Mesenchymal stem cell (in vitro differentiated cells and primary cell): Measurements from ENCODE around the gene SLC25A39.

Source experiments
- DNase-seq: peaks from one replicate; pipeline ENCODE4 v3.0.0-alpha.2; 2013
- H2AFZ ChIP-seq: one replicate; pipeline ENCODE4 v1.6.1; 2013; ENCODE audit warnings: low read depth, mild to moderate bottlenecking, control low read depth, inconsistent platforms, low read length, moderate library complexity
- H2AK5ac ChIP-seq: 2 replicates; pipeline ENCODE4 v1.6.1; 2013; ENCODE audit warnings: low read length, moderate library complexity, mild to moderate bottlenecking, inconsistent platforms; ENCODE audit not compliant: severe bottlenecking
- H2BK120ac ChIP-seq: one replicate; pipeline ENCODE4 v1.6.1; 2013; ENCODE audit warnings: low read depth, mild to moderate bottlenecking, inconsistent platforms, low read length, moderate library complexity
- H2BK12ac ChIP-seq, 2 experiments: one replicate each; pipeline ENCODE4 v1.6.1; 2013; ENCODE audit warnings: inconsistent platforms in 2 of 2, low read length in 2 of 2, mild to moderate bottlenecking in 2 of 2, moderate library complexity in 2 of 2, control low read depth in 1 of 2
- H2BK15ac ChIP-seq: one replicate; pipeline ENCODE4 v1.6.1; 2013; ENCODE audit warnings: mild to moderate bottlenecking, low read depth, inconsistent platforms; ENCODE audit not compliant: poor library complexity, severe bottlenecking
- H2BK5ac ChIP-seq: 2 replicates; pipeline ENCODE4 v1.6.1; 2013; ENCODE audit warnings: low read depth, mild to moderate bottlenecking, low read length, control low read depth, inconsistent platforms; ENCODE audit not compliant: poor library complexity, severe bottlenecking
- H3K14ac ChIP-seq, 2 experiments: one replicate each; pipeline ENCODE4 v1.6.1; 2013; ENCODE audit warnings: inconsistent platforms in 2 of 2, low read length in 2 of 2, control low read depth in 1 of 2, mild to moderate bottlenecking in 1 of 2, moderate library complexity in 1 of 2
- H3K18ac ChIP-seq, 2 experiments: one replicate each; pipeline ENCODE4 v1.6.1; 2013; ENCODE audit warnings: inconsistent platforms in 2 of 2, low read length in 2 of 2, control low read depth in 1 of 2, low read depth in 1 of 2, mild to moderate bottlenecking in 1 of 2
- H3K23ac ChIP-seq, 2 experiments: one replicate each; pipeline ENCODE4 v1.6.1; 2013; ENCODE audit warnings: inconsistent platforms in 2 of 2, low read length in 2 of 2, mild to moderate bottlenecking in 2 of 2, moderate library complexity in 2 of 2, control low read depth in 1 of 2
- H3K27ac ChIP-seq: 2 replicates; pipeline ENCODE4 v1.5.1; 2013; ENCODE audit warnings: mild to moderate bottlenecking, moderate library complexity, low read length, control low read depth, inconsistent platforms; ENCODE audit not compliant: poor library complexity, severe bottlenecking
- H3K27me3 ChIP-seq, 2 experiments: 2 replicates each; pipeline versions ENCODE4 v1.6.1 to v1.7.0; 2013; ENCODE audit warnings: low read length in 2 of 2, mild to moderate bottlenecking in 2 of 2, moderate library complexity in 2 of 2, control low read depth in 1 of 2, inconsistent platforms in 1 of 2; ENCODE audit not compliant: control insufficient read depth in 1 of 2, insufficient read depth in 1 of 2
- H3K36me3 ChIP-seq, 2 experiments: 2 replicates each; pipeline versions ENCODE4 v1.6.1 to v1.7.0; 2013; ENCODE audit warnings: low read length in 2 of 2, control low read depth in 1 of 2, inconsistent platforms in 1 of 2, low read depth in 1 of 2, mild to moderate bottlenecking in 1 of 2; ENCODE audit not compliant: insufficient read depth in 2 of 2, control insufficient read depth in 1 of 2
- H3K4ac ChIP-seq, 2 experiments: one replicate each; pipeline ENCODE4 v1.6.1; 2013; ENCODE audit warnings: inconsistent platforms in 2 of 2, low read length in 2 of 2, mild to moderate bottlenecking in 2 of 2, moderate library complexity in 2 of 2, control low read depth in 1 of 2, low read depth in 1 of 2
- H3K4me1 ChIP-seq: 2 replicates; pipeline ENCODE4 v1.6.1; 2013; ENCODE audit warnings: low read depth, low read length, control low read depth; ENCODE audit not compliant: control insufficient read depth, insufficient read depth
- H3K4me2 ChIP-seq: 2 replicates; pipeline ENCODE4 v1.6.1; 2013; ENCODE audit warnings: low read length, mild to moderate bottlenecking, inconsistent platforms; ENCODE audit not compliant: poor library complexity, severe bottlenecking
- H3K4me3 ChIP-seq, 2 experiments: 2 replicates each; pipeline versions ENCODE4 v1.5.1 to v1.7.0; 2013; ENCODE audit warnings: low read length in 2 of 2, mild to moderate bottlenecking in 2 of 2, control low read depth in 1 of 2, low read depth in 1 of 2; ENCODE audit not compliant: insufficient read depth in 1 of 2
- H3K79me1 ChIP-seq: replicated peaks from 2 replicates; pipeline ENCODE4 v1.6.1; 2013; ENCODE audit warnings: mild to moderate bottlenecking, control low read depth, low read length, inconsistent platforms; ENCODE audit not compliant: poor library complexity, severe bottlenecking
- H3K9ac ChIP-seq: 2 replicates; pipeline ENCODE4 v1.7.0; 2013; ENCODE audit warnings: mild to moderate bottlenecking, low read length, moderate library complexity
- H3K9me3 ChIP-seq: 2 replicates; pipeline ENCODE4 v1.7.0; 2013; ENCODE audit warnings: mild to moderate bottlenecking, low read length; ENCODE audit not compliant: control insufficient read depth
- H4K8ac ChIP-seq: one replicate; pipeline ENCODE4 v1.6.1; 2013; ENCODE audit warnings: inconsistent platforms, mild to moderate bottlenecking, low read length, moderate library complexity
- H4K91ac ChIP-seq: one replicate; pipeline ENCODE4 v1.6.1; 2013; ENCODE audit warnings: mild to moderate bottlenecking, low read length, inconsistent platforms
- WGBS: methylation state at CpG from one replicate; pipeline ENCODE4 v1.1.7; 2013; ENCODE audit warnings: mixed read lengths; 5-methylcytosine and 5-hydroxymethylcytosine counted together

SLC25A39 gene

GRCh38 chr17:44338702-44339101 is 14.1 kb upstream of the SLC25A39 start:
- H3K9me3 ChIP-seq, result no peaks in the 10 kb centered on the region
- no peak overlapping the region for H3K18ac ChIP-seq
- no peak overlapping the region for H2BK120ac ChIP-seq
- H3K27me3 ChIP-seq, result peaks cover 0 to 7% of the 10 kb centered on the region in 2 experiments
- no peak overlapping the region for H3K23ac ChIP-seq
- no peak overlapping the region for H3K14ac ChIP-seq
- no peak overlapping the region for H2AFZ ChIP-seq
- H2BK5ac ChIP-seq, result no peak overlapping the region
- H3K79me1 ChIP-seq, result no peaks in the 10 kb centered on the region
- no peak overlapping the region for H4K91ac ChIP-seq
- H3K9ac ChIP-seq, result peak overlapping the region; percentile 30
- H3K36me3 ChIP-seq, result no peaks in the 10 kb centered on the region
- no peak overlapping the region for H3K4ac ChIP-seq
- DNase-seq, result no peak
- WGBS, result 64% methylated on average over 6 of the region's 6 CpGs
- no peak overlapping the region for H2AK5ac ChIP-seq
- H2BK15ac ChIP-seq, result no peak overlapping the region
- no peak overlapping the region for H4K8ac ChIP-seq
- no peak overlapping the region for H3K4me2 ChIP-seq
- H3K4me1 ChIP-seq, result peaks cover 15% of the 10 kb centered on the region
- H3K27ac ChIP-seq, result no peak overlapping the region
- H3K4me3 ChIP-seq, result no peak overlapping the region
- no peak overlapping the region for H2BK12ac ChIP-seq

GRCh38 chr17:44335968-44336367 is 11.3 kb upstream of the SLC25A39 start:
- no peak overlapping the region for H2BK120ac ChIP-seq
- H3K4me2 ChIP-seq, result no peak overlapping the region
- H3K9me3 ChIP-seq, result no peaks in the 10 kb centered on the region
- H3K4ac ChIP-seq, result no peak overlapping the region
- H3K18ac ChIP-seq, result no peak overlapping the region
- H3K4me1 ChIP-seq, result peaks cover 17% of the 10 kb centered on the region
- no peak overlapping the region for H2AFZ ChIP-seq
- H2AK5ac ChIP-seq, result no peak overlapping the region
- H3K4me3 ChIP-seq, result no peak overlapping the region
- no peak overlapping the region for H3K27ac ChIP-seq
- no peak overlapping the region for H4K91ac ChIP-seq
- H3K79me1 ChIP-seq, result no peaks in the 10 kb centered on the region
- H3K14ac ChIP-seq, result no peak overlapping the region
- 55% methylated on average over 4 of the region's 5 CpGs for WGBS
- DNase-seq, result no peak
- H3K9ac ChIP-seq, result no peak overlapping the region
- H3K23ac ChIP-seq, result no peak overlapping the region
- no peak overlapping the region for H2BK12ac ChIP-seq
- H4K8ac ChIP-seq, result no peak overlapping the region
- H3K27me3 ChIP-seq, result peaks cover 0 to 7% of the 10 kb centered on the region in 2 experiments
- H3K36me3 ChIP-seq, result no peaks in the 10 kb centered on the region
- H2BK5ac ChIP-seq, result no peak overlapping the region
- H2BK15ac ChIP-seq, result no peak overlapping the region

GRCh38 chr17:44335564-44335963 is 10.9 kb upstream of the SLC25A39 start:
- Histone ChIP-seq H2BK120ac (no peak overlapping the region), H3K9me3 (no peaks in the 10 kb centered on the region), H2BK12ac (no peak overlapping the region), H3K27me3 (peaks cover 0 to 7% of the 10 kb centered on the region in 2 experiments), H3K36me3 (no peaks in the 10 kb centered on the region), H3K18ac (no peak overlapping the region), H3K9ac (no peak overlapping the region), H3K4me2 (no peak overlapping the region), H3K23ac (peak overlapping the region in 1 of 2 experiments; percentile 50), H2BK5ac (no peak overlapping the region), H3K27ac (no peak overlapping the region), H3K4me1 (peaks cover 17% of the 10 kb centered on the region), H4K8ac (no peak overlapping the region), H2AK5ac (no peak overlapping the region), H2AFZ (no peak overlapping the region), H3K14ac (no peak overlapping the region), H3K4me3 (no peak overlapping the region), H2BK15ac (no peak overlapping the region), H4K91ac (no peak overlapping the region), H3K4ac (no peak overlapping the region), H3K79me1 (no peaks in the 10 kb centered on the region)
- WGBS, result 94% methylated on average over 3 of the region's 3 CpGs
- DNase-seq, result no peak

- Histone ChIP-seq H3K9me3 (no peaks in the 10 kb centered on the region), H2BK5ac (no peak overlapping the region), H3K18ac (no peak overlapping the region), H2BK120ac (no peak overlapping the region), H3K4ac (no peak overlapping the region), H3K14ac (no peak overlapping the region), H3K4me3 (no peak overlapping the region), H3K23ac (peak overlapping the region in 1 of 2 experiments; percentile 77), H3K79me1 (no peaks in the 10 kb centered on the region), H2AK5ac (no peak overlapping the region), H3K9ac (no peak overlapping the region), H3K36me3 (no peaks in the 10 kb centered on the region), H4K91ac (no peak overlapping the region), H3K27ac (no peak overlapping the region), H2AFZ (no peak overlapping the region), H2BK15ac (no peak overlapping the region), H3K4me2 (no peak overlapping the region), H3K4me1 (peaks cover 17% of the 10 kb centered on the region), H3K27me3 (peaks cover 0 to 7% of the 10 kb centered on the region in 2 experiments), H4K8ac (no peak overlapping the region), H2BK12ac (no peak overlapping the region)
- DNase-seq, result no peak
- WGBS, result 55% methylated on average over 3 of the region's 3 CpGs
Measured at GRCh38 chr17:44334727-44335126, 10.1 kb upstream of the SLC25A39 start.
